Ascending aorta (tissue), 2 donors: ENCODE measurements around the gene DDR2. TPM values are rescaled to one million over a fixed set of nuclear protein-coding genes. Genes with fewer than 3 reads are reported as not detected.

Experiments
- DNase-seq, 2 donors: peaks; one replicate each; pipeline ENCODE4 v3.0.0-alpha.2; 2019; ENCODE audit warnings: low spot score in 2 of 2
- H3K27ac ChIP-seq, 2 donors: fragments of 200-600 bp; sonication (generic); one replicate each; pipeline ENCODE4 v1.5.1; 2016 to 2017; ENCODE audit warnings: mild to moderate bottlenecking in 1 of 2
- H3K27me3 ChIP-seq: fragments of 200-600 bp; sonication (generic); one replicate; pipeline ENCODE4 v1.5.1; 2017
- H3K36me3 ChIP-seq, 2 donors: fragments of 200-600 bp; sonication (generic); one replicate each; pipeline ENCODE4 v1.5.1; 2016
- H3K4me1 ChIP-seq, 2 donors: fragments of 200-600 bp; sonication (generic); one replicate each; pipeline ENCODE4 v1.5.1; 2016 to 2017; ENCODE audit warnings: mild to moderate bottlenecking in 1 of 2
- H3K4me3 ChIP-seq, 2 donors: fragments of 200-600 bp; sonication (generic); one replicate each; pipeline ENCODE4 v1.5.1; 2016 to 2017; ENCODE audit warnings: mild to moderate bottlenecking in 1 of 2
- H3K9me3 ChIP-seq, 2 donors: fragments of 200-600 bp; sonication (generic); one replicate each; pipeline ENCODE4 v1.5.1; 2016
- intact Hi-C: fragments of 100-400 bp; cut with DNase I; formaldehyde crosslinking; loops from one replicate; pipeline ENCODE4 v1.15.1; 2023
- total RNA-seq: library from RNA; depleted of rRNA; stranded (reverse); fragments of >200 nt; gene quantifications from one replicate; pipeline ENCODE4 v1.1.0, GENCODE V29; 2016
- TF ChIP-seq, protein P1 (sequence below), 3 experiments: fragments of 200-600 bp in 2 of 3; fragments of 450-650 bp in 1 of 3; sonication (generic) in 2 of 3; IDR thresholded peaks; one replicate each; pipeline ENCODE4 v1.5.1; 2016 to 2019; ENCODE audit warnings: antibody characterized with exemption in 3 of 3, mild to moderate bottlenecking in 1 of 3, moderate library complexity in 1 of 3

The DDR2 gene
- total RNA-seq, 1 donor from 2014 or later, result 77.9 TPM

DNA sequence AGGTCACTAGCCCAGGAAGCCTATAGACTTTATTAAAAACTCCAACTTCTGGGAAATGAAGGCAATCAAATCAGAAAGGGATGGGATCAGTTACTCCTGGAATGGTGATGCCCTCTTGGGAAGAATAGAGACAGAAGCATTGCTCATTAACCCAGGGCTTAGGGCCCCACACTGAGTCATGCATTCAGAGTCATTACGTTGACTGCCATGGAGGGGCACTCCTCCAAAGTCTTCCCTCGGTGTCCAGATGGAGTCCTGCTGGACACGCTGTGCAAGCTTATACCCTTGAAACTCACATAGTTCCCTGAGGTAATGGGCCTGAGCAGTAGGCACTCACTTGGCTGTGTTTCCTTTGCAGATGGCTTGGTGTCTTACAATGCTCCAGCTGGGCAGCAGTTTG, 123.0 kb downstream of the DDR2 start:
- Histone ChIP-seq H3K27ac (no peak overlapping the region), H3K36me3 (peaks cover 13 to 30% of the 10 kb centered on the region in 2 donors), H3K4me3 (no peak overlapping the region), H3K4me1 (no peaks in the 10 kb centered on the region), H3K27me3 (no peaks in the 10 kb centered on the region), H3K9me3 (no peaks in the 10 kb centered on the region)
- no peak for DNase-seq
- intact Hi-C loops, result no loop called here
- TF ChIP-seq, protein P1, sequence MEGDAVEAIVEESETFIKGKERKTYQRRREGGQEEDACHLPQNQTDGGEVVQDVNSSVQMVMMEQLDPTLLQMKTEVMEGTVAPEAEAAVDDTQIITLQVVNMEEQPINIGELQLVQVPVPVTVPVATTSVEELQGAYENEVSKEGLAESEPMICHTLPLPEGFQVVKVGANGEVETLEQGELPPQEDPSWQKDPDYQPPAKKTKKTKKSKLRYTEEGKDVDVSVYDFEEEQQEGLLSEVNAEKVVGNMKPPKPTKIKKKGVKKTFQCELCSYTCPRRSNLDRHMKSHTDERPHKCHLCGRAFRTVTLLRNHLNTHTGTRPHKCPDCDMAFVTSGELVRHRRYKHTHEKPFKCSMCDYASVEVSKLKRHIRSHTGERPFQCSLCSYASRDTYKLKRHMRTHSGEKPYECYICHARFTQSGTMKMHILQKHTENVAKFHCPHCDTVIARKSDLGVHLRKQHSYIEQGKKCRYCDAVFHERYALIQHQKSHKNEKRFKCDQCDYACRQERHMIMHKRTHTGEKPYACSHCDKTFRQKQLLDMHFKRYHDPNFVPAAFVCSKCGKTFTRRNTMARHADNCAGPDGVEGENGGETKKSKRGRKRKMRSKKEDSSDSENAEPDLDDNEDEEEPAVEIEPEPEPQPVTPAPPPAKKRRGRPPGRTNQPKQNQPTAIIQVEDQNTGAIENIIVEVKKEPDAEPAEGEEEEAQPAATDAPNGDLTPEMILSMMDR (IDR thresholded peaks at IDR 0.05), result no peak

DNA sequence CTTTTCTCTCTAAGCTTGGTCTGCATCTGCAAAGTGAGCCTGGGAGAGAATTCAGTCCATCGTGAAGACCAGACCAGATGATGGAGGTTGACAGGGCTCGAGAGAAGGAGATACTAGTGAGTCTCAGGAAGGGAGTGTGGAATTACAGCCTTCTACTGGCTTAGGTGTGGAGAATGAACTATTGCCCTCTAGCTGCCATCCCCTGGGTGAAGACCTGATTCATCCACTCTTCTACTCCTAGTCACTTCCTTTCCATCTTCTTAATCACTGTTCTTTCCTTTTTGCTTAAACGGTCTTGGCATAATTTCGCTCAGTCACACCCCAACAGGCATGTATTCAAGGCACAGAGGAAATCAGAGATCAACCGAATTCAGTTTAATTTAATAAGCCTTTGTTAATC, 124.3 kb downstream of the DDR2 start:
- H3K27me3 ChIP-seq, result no peaks in the 10 kb centered on the region
- H3K4me1 ChIP-seq, result no peaks in the 10 kb centered on the region
- H3K36me3 ChIP-seq, result peaks cover 19 to 34% of the 10 kb centered on the region in 2 donors
- no peak overlapping the region for H3K27ac ChIP-seq
- DNase-seq, result no peak
- no peak overlapping the region for H3K4me3 ChIP-seq
- TF ChIP-seq, protein P1 (IDR thresholded peaks at IDR 0.05), result no peak
- intact Hi-C loops, result loop anchor here (2.0 kb wide), 1 partner anchor 144 kb away; no protein-coding TSS in a partner anchor
- no peaks in the 10 kb centered on the region for H3K9me3 ChIP-seq

DNA sequence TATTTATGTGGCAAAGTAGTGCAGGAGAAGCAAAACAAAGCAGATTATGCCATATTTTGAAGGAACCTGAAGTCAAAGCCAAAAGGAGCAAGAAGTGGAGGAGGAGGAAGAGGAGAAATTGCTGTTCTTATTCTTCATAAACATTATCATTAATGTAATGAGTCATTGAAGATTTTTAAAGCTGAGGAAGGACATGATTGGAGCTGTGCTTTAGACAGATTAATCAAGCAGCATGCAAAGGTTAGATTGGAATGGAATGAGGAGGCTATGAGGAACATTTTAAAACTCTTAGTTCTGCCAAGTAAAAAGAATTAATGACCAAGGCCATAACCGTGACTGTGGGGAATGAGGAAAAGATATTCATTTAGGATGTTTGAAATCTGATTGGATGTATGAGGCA, 125.2 kb downstream of the DDR2 start:
- H3K27me3 ChIP-seq, result no peaks in the 10 kb centered on the region
- intact Hi-C loops, result loop anchor here (2.0 kb wide), 1 partner anchor 145 kb away; no protein-coding TSS in a partner anchor
- H3K9me3 ChIP-seq, result no peaks in the 10 kb centered on the region
- H3K27ac ChIP-seq, result no peak overlapping the region
- H3K4me3 ChIP-seq, result no peak overlapping the region
- H3K36me3 ChIP-seq, result peaks cover 19 to 38% of the 10 kb centered on the region in 2 donors
- TF ChIP-seq, protein P1 (IDR thresholded peaks at IDR 0.05), result no peak
- no peak for DNase-seq
- no peaks in the 10 kb centered on the region for H3K4me1 ChIP-seq

DNA sequence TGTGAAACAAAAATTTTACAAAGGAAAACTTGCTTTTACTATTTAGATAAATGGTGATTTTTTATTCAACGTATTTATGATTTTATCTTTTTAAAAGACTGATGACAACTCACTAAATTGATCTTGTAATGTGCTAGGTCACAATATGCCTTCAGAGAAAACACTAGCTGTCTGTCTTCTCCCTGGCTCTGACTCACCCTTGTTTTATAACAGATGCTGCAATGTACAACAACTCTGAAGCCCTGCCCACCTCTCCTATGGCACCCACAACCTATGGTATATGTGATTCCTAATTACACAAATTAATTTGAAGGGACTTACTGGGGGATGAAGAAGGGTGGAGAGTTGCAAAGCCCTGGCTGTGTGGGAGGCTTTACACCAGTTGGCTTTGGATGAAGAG, 133.5 kb downstream of the DDR2 start:
- intact Hi-C loops, result no loop called here
- H3K4me3 ChIP-seq, result no peak overlapping the region
- no peaks in the 10 kb centered on the region for H3K27me3 ChIP-seq
- H3K9me3 ChIP-seq, result no peaks in the 10 kb centered on the region
- H3K4me1 ChIP-seq, result no peaks in the 10 kb centered on the region
- no peak for DNase-seq
- peaks cover 22 to 49% of the 10 kb centered on the region in 2 donors for H3K36me3 ChIP-seq
- TF ChIP-seq, protein P1 (IDR thresholded peaks at IDR 0.05), result no peak
- H3K27ac ChIP-seq, result no peak overlapping the region

DNA sequence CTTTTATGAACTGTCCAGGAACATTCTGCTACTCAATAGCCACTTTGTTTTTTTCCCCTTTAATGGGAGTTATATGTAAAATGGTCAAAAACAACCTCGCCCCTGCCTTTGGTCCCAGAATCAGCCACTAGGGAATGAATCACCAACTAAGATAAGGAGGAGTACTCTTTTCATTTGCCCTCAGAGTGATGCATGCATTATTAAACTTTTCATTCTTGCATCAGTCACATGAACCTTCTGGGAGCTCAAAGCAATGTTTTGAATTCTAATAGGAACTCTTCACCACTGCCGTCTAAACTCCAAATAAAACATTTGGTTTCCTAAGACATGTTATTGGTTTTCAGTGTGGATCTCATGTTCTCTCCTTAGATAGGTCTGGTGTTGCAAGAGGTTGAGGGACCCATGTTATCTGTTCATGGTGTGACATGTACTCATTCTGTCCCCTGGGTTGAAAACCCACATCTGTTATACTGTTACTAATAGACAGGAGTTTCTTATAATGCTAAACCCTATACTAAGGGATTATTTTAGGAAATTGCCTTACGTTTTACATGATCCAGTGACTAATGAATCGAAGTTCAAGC, 140.4 kb downstream of the DDR2 start:
- no peaks in the 10 kb centered on the region for H3K27me3 ChIP-seq
- no peaks in the 10 kb centered on the region for H3K9me3 ChIP-seq
- TF ChIP-seq, protein P1 (IDR thresholded peaks at IDR 0.05), result no peak
- no peak overlapping the region for H3K27ac ChIP-seq
- H3K4me1 ChIP-seq, result no peaks in the 10 kb centered on the region
- intact Hi-C loops, result no loop called here
- H3K4me3 ChIP-seq, result no peak overlapping the region
- DNase-seq, result no peak
- H3K36me3 ChIP-seq, result peaks cover 43 to 71% of the 10 kb centered on the region in 2 donors

DNA sequence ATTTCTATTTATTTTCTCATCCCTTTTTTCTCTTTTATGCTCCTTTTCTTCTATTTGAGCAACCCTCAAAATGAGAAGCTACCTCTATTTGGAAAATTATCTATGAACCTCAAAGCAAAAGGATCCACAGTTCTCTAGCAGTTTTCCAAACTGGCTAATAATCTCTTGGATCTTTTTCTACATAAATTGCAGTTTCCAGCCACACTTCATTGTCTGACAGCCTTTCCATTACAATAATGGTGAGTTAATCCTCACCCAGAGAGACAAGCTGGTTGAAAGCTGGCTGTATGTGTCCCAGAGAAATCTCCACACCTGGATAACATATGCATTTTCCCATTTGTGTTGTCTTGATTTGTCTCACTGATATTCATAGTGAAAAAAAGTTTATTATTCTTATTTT, 141.7 kb downstream of the DDR2 start:
- peaks cover 46 to 64% of the 10 kb centered on the region in 2 donors for H3K36me3 ChIP-seq
- DNase-seq, result no peak

More for the DNA sequence above, 141.7 kb downstream of the DDR2 start:
- Histone ChIP-seq H3K27ac (no peak overlapping the region), H3K9me3 (no peaks in the 10 kb centered on the region), H3K27me3 (no peaks in the 10 kb centered on the region), H3K4me1 (no peaks in the 10 kb centered on the region), H3K4me3 (no peak overlapping the region)
- TF ChIP-seq, protein P1 (IDR thresholded peaks at IDR 0.05), result no peak
- intact Hi-C loops, result no loop called here
